GM18502 (cell line): Measurements from ENCODE around the gene NF1.
"Not testable (repeated sequence)": the region's sequence is repeated elsewhere in the genome, so short reads cannot be mapped to it uniquely, and the experiment has no call there.

Source experiments
- ATAC-seq: cut with Tn5 transposase; IDR thresholded peaks from one replicate; pipeline ENCODE4 v1.9.1; 2021; ENCODE audit warnings: mild to moderate bottlenecking; ENCODE audit not compliant: unreplicated experiment, poor library complexity

Gene NF1

GRCh38 chr17:31248986-31249834 is 154.4 kb downstream of the NF1 start:
- ATAC-seq: no peak

GRCh38 chr17:31249835-31250141 is 155.0 kb downstream of the NF1 start:
- ATAC-seq: no peak

- no peak for ATAC-seq
These were observed 155.5 kb downstream of the NF1 start for GRCh38 chr17:31250229-31250628.

GRCh38 chr17:31251105-31251969 is 156.6 kb downstream of the NF1 start:
- ATAC-seq: no peak

- ATAC-seq: no peak
These were observed 157.2 kb downstream of the NF1 start for GRCh38 chr17:31251970-31252328.

- no peak for ATAC-seq
These were observed 158.0 kb downstream of the NF1 start for GRCh38 chr17:31252741-31253140.

- no peak for ATAC-seq
These were observed 159.9 kb downstream of the NF1 start for GRCh38 chr17:31254654-31255053.

GRCh38 chr17:31256936-31257335 is 162.2 kb downstream of the NF1 start:
- ATAC-seq: no peak

GRCh38 chr17:31260151-31260550 is 165.4 kb downstream of the NF1 start:
- ATAC-seq: no peak

GRCh38 chr17:31261601-31262000 is 166.8 kb downstream of the NF1 start:
- no peak for ATAC-seq

- ATAC-seq: not testable (repeated sequence)
These were observed 168.1 kb downstream of the NF1 start for GRCh38 chr17:31262923-31263322.

GRCh38 chr17:31266042-31266441 is 171.3 kb downstream of the NF1 start:
- ATAC-seq: no peak

- no peak for ATAC-seq
These were observed 174.3 kb downstream of the NF1 start for GRCh38 chr17:31269036-31269577.

GRCh38 chr17:31269578-31269983 is 174.8 kb downstream of the NF1 start:
- ATAC-seq: no peak

GRCh38 chr17:31272236-31272635 is 177.5 kb downstream of the NF1 start:
- no peak for ATAC-seq

- ATAC-seq: no peak
These were observed 178.0 kb downstream of the NF1 start for GRCh38 chr17:31272803-31273202.

- ATAC-seq: no peak
These were observed 178.7 kb downstream of the NF1 start for GRCh38 chr17:31273516-31273915.

- no peak for ATAC-seq
These were observed 179.5 kb downstream of the NF1 start for GRCh38 chr17:31274252-31274651.

GRCh38 chr17:31275116-31275515 is 180.3 kb downstream of the NF1 start:
- no peak for ATAC-seq

- no peak for ATAC-seq
These were observed 184.6 kb downstream of the NF1 start for GRCh38 chr17:31279401-31279800.

GRCh38 chr17:31281061-31281460 is 186.3 kb downstream of the NF1 start:
- ATAC-seq: no peak
